Measurements from ENCODE around the gene SLC1A5. TPM values are rescaled to one million over a fixed set of nuclear protein-coding genes. Genes with fewer than 3 reads are reported as not detected.

The SLC1A5 gene
- total RNA-seq, 2 experiments from 2014 or later, result 145 to 161 TPM

DNA sequence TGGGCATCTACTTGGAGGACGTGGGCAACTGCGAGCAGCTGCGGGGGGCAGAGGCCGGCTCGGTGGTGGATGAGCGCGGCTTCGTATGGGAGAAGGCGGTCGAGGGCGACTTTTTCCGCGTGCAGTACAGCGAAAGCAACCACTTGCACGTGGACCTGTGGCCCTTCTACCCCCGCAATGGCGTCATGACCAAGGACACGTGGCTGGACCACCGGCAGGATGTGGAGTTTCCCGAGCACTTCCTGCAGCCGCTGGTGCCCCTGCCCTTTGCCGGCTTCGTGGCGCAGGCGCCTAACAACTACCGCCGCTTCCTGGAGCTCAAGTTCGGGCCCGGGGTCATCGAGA lies 31.9 kb downstream of the SLC1A5 start:
- DNase-seq (ENCODE audit: low spot score), result no peak
- H3K9me3 ChIP-seq (ENCODE audit: low read length), result no peaks in the 10 kb centered on the region
- POLR2A ChIA-PET, result no interaction called here

DNA sequence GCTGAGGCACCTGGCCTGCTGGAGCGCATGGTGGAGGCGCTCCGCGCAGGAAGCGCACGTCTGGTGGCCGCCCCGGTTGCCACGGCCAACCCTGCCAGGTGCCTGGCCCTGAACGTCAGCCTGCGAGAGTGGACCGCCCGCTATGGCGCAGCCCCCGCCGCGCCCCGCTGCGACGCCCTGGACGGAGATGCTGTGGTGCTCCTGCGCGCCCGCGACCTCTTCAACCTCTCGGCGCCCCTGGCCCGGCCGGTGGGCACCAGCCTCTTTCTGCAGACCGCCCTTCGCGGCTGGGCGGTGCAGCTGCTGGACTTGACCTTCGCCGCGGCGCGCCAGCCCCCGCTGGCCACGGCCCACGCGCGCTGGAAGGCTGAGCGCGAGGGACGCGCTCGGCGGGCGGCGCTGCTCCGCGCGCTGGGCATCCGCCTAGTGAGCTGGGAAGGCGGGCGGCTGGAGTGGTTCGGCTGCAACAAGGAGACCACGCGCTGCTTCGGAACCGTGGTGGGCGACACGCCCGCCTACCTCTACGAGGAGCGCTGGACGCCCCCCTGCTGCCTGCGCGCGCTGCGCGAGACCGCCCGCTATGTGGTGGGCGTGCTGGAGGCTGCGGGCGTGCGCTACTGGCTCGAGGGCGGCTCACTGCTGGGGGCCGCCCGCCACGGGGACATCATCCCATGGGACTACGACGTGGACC lies 32.4 kb downstream of the SLC1A5 start:
- no peak for DNase-seq (ENCODE audit: low spot score)
- Histone ChIP-seq H3K27ac (ENCODE audit: low read depth, low read length, poor library complexity, severe bottlenecking) (no peak overlapping the region), H2AFZ (ENCODE audit: low read length) (no peak overlapping the region), H3K9me3 (ENCODE audit: low read length) (no peaks in the 10 kb centered on the region), H3K9me2 (ENCODE audit: insufficient read depth, low read length) (no peaks in the 10 kb centered on the region), H3K4me2 (ENCODE audit: low read length) (no peak overlapping the region), H3K4me3 (ENCODE audit: low read depth, low read length, poor library complexity, severe bottlenecking) (no peak overlapping the region), H3K4me1 (ENCODE audit: insufficient read depth, low read length, poor library complexity, severe bottlenecking) (peaks cover 11% of the 10 kb centered on the region), H3K79me2 (ENCODE audit: insufficient read depth, low read depth, low read length) (no peaks in the 10 kb centered on the region), H4K20me1 (ENCODE audit: insufficient read depth, low read length) (no peaks in the 10 kb centered on the region), H3K36me3 (ENCODE audit: insufficient read depth, low read length) (peaks cover 15% of the 10 kb centered on the region; the same call in 1 of the 2 replicates)
- TF ChIP-seq, protein P1, sequence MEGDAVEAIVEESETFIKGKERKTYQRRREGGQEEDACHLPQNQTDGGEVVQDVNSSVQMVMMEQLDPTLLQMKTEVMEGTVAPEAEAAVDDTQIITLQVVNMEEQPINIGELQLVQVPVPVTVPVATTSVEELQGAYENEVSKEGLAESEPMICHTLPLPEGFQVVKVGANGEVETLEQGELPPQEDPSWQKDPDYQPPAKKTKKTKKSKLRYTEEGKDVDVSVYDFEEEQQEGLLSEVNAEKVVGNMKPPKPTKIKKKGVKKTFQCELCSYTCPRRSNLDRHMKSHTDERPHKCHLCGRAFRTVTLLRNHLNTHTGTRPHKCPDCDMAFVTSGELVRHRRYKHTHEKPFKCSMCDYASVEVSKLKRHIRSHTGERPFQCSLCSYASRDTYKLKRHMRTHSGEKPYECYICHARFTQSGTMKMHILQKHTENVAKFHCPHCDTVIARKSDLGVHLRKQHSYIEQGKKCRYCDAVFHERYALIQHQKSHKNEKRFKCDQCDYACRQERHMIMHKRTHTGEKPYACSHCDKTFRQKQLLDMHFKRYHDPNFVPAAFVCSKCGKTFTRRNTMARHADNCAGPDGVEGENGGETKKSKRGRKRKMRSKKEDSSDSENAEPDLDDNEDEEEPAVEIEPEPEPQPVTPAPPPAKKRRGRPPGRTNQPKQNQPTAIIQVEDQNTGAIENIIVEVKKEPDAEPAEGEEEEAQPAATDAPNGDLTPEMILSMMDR (conservative IDR thresholded peaks at IDR 0.05; ENCODE audit: low read length), result no peak
- TF ChIP-seq EZH2phosphoT487 (IDR thresholded peaks at IDR 0.05; ENCODE audit: borderline replicate concordance, low read depth, low read length), result no peak
- CTCF ChIA-PET (ENCODE audit: unreplicated experiment), result interaction anchor here (0.6 kb wide), 1 partner anchor 235 kb away, joined by 3 read pairs; no protein-coding TSS in a partner anchor
- BruUV-seq (replicated peaks), result no TSS peak
- intact Hi-C loops (cut with micrococcal nuclease; ENCODE audit: unreplicated experiment), result loop anchor here (5.0 kb wide), 2 partner anchors 66 to 236 kb away; no protein-coding TSS in a partner anchor
- POLR2A ChIA-PET, result no interaction called here

More for the DNA sequence above, 31.9 kb downstream of the SLC1A5 start:
- no TSS peak for BruUV-seq (replicated peaks)
- Histone ChIP-seq H3K9me2 (ENCODE audit: insufficient read depth, low read length) (no peaks in the 10 kb centered on the region), H2AFZ (ENCODE audit: low read length) (no peak overlapping the region), H3K27ac (ENCODE audit: low read depth, low read length, poor library complexity, severe bottlenecking) (no peak overlapping the region), H3K36me3 (ENCODE audit: insufficient read depth, low read length) (peaks cover 12% of the 10 kb centered on the region; the same call in 1 of the 2 replicates), H3K4me1 (ENCODE audit: insufficient read depth, low read length, poor library complexity, severe bottlenecking) (peaks cover 8% of the 10 kb centered on the region), H3K79me2 (ENCODE audit: insufficient read depth, low read depth, low read length) (no peaks in the 10 kb centered on the region), H3K4me3 (ENCODE audit: low read depth, low read length, poor library complexity, severe bottlenecking) (no peak overlapping the region), H3K4me2 (ENCODE audit: low read length) (no peak overlapping the region), H4K20me1 (ENCODE audit: insufficient read depth, low read length) (no peaks in the 10 kb centered on the region)
- intact Hi-C loops (cut with micrococcal nuclease; ENCODE audit: unreplicated experiment), result loop anchor here (5.0 kb wide), 2 partner anchors 66 to 236 kb away; no protein-coding TSS in a partner anchor
- TF ChIP-seq EZH2phosphoT487 (IDR thresholded peaks at IDR 0.05; ENCODE audit: borderline replicate concordance, low read depth, low read length), result no peak
- TF ChIP-seq, protein P1 (conservative IDR thresholded peaks at IDR 0.05; ENCODE audit: low read length), result no peak
- CTCF ChIA-PET (ENCODE audit: unreplicated experiment), result interaction anchor here (0.6 kb wide), 1 partner anchor 236 kb away, joined by 3 read pairs; no protein-coding TSS in a partner anchor
